NCI-H2107 (cell line): Measurements from ENCODE around the gene SLC29A2.

Source experiments
- DNase-seq: peaks from one replicate; lab custom pipeline; 2025; lab: John Stamatoyannopoulos, UW

The SLC29A2 gene

GRCh38 chr11:66317723-66318599 lies 53.6 kb downstream of the SLC29A2 start:
- DNase-seq: no peak

- DNase-seq: no peak
Observed at GRCh38 chr11:66317322-66317722, 54.2 kb downstream of the SLC29A2 start.

DNA sequence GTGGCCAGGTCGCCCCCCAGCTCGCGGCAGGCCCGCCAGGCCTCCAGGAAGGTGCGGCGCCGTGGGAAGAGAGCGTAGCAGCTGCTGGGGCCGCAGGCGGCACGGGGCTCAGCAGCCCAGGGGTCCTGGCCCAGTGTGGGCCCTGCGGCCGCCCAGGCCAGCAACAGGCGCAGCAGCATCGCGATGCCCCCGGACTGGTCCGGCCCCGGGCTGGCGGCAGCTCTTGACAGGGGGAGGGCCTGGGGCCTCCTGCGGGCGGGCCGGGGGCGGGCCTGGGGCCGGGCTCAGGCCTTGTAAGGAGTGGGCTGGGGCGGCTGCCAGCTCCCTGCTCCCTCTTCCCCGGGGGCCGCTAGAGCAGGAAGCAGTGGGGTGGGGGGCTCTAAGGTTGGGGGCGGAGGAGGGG lies 54.7 kb downstream of the SLC29A2 start, which contains the start of gene CD248:
Gene CD248 (minus strand): TSS at position 196 of the 403 bp plus-strand sequence. CDS start 17 bp downstream, at position 179.
- DNase-seq: no peak

- no peak for DNase-seq
Observed at GRCh38 chr11:66315921-66316811, 55.4 kb downstream of the SLC29A2 start.

DNA sequence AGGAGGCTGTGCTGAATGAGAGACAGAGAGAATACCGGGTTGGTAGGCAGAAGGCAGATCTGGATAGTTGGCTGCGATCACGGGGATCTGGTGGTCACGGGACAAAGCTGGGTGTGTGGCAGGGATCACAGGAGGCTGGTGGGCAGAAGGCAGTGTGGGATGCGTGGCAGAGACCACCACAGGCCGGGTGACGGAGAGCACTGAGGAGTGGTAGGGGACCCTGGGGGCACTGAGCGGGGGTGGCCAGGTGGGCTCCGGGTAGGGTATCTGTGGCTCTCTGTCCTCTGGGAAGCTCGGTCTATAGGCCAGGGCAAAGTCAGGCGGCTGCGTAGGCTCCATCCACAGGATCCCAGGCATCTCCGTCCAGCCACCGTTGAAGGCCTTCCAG lies 56.1 kb downstream of the SLC29A2 start:
- no peak for DNase-seq

- DNase-seq: no peak
Observed at GRCh38 chr11:66314561-66315497, 56.7 kb downstream of the SLC29A2 start.

DNA sequence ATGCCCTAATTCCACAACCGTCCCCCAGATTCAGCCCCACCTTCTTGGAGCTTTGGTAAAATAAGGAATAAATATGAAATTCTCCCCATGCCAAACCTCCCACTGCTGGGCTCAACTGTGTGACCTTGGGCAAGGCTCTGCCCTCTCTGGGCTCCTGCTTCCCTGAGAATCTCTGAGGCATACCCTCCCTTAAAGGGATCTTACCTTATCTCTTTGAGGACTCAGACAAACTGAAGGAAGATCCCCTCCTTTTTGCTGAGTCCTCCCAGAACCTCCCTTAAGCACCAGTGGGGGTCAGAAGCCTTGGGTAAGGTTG lies 57.4 kb downstream of the SLC29A2 start:
- no peak for DNase-seq

GRCh38 chr11:66313321-66314185 lies 58.0 kb downstream of the SLC29A2 start:
- DNase-seq: no peak

DNA sequence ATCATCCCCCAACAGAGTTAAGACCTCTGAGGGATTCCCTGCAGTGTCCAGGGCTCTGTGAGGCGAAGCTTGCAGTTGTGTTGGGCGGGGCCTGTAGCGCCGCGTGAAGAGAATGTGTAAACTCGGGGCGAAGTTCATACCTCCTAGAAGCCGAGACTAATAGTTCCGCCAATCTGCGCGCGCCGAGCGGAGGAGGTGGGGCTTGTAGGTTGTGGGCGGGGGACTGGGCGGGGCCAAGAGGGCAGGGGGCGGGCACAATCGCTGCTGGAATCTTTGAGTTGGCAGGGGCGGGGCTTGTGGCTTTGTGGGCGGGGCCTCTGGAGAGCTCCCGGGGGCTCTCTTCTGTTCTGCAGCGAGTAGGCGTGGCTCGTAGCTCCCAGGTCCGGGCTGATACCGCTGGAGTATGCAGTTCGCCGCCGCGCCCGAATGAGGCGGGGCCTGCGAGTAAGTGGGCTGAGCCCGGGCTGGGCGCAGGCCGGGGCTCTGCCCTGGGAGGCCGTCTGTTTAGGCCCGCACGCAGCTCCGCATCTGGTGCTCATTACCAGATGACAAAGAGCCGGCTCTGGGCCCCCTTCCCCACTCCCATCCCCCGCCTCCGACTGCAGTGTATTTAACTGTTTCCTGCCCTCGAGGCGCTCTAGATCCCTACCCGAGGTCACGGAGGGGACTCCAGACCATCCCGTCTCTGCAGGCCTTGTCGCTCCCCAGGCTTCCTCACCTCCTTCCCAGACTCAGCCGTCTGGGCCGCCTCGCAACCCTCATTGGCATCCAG lies 58.8 kb downstream of the SLC29A2 start:
- peak; percentile 94 for DNase-seq
